Esophagus squamous epithelium (tissue), 4 donors: ENCODE results near the gene ALG1L2.

Experiments used
- POLR2A ChIP-seq, 4 donors: fragments of 450-650 bp; IDR thresholded peaks; one replicate each; pipeline ENCODE4 v1.6.1; 2017; ENCODE audit warnings: antibody characterized with exemption in 4 of 4, mild to moderate bottlenecking in 4 of 4, moderate library complexity in 3 of 4
- TF ChIP-seq, protein P1 (sequence below), 6 experiments: fragments of 450-650 bp in 4 of 6; fragments of 200-600 bp in 2 of 6; sonication (generic) in 2 of 6; IDR thresholded peaks; one replicate each; pipeline ENCODE4 v1.5.1; 2016 to 2019; ENCODE audit warnings: antibody characterized with exemption in 6 of 6, mild to moderate bottlenecking in 4 of 6, moderate library complexity in 4 of 6

DNA sequence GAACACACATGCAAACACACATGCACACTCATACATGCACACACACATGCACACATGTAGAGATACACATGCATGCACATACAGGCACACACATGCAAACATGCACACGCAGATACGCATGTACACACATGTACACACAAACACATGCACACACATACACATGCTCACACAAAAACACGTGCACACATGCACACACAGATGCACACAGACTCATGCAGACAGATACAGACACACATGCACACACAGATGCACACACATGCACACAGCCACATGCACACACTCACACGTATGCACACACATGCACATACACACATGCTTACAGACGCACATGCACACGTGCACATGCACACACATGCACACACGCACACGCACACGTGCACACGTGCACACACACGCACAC, 37.3 kb upstream of the ALG1L2 start:
- TF ChIP-seq, protein P1, sequence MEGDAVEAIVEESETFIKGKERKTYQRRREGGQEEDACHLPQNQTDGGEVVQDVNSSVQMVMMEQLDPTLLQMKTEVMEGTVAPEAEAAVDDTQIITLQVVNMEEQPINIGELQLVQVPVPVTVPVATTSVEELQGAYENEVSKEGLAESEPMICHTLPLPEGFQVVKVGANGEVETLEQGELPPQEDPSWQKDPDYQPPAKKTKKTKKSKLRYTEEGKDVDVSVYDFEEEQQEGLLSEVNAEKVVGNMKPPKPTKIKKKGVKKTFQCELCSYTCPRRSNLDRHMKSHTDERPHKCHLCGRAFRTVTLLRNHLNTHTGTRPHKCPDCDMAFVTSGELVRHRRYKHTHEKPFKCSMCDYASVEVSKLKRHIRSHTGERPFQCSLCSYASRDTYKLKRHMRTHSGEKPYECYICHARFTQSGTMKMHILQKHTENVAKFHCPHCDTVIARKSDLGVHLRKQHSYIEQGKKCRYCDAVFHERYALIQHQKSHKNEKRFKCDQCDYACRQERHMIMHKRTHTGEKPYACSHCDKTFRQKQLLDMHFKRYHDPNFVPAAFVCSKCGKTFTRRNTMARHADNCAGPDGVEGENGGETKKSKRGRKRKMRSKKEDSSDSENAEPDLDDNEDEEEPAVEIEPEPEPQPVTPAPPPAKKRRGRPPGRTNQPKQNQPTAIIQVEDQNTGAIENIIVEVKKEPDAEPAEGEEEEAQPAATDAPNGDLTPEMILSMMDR (IDR thresholded peaks at IDR 0.05), result no peak
- no peak for TF ChIP-seq POLR2A (IDR thresholded peaks at IDR 0.05)
